HEK293 (cell line): ENCODE measurements around the gene WLS.

Experiments used
- HOXA7 ChIP-seq: sonication (generic); formaldehyde crosslinking; IDR thresholded peaks from 2 replicates; pipeline ENCODE4 v1.8.1; 2022; ENCODE audit warnings: missing genetic modification reagents, borderline replicate concordance
- KLF1 ChIP-seq: fragments of 450-650 bp; formaldehyde crosslinking; IDR thresholded peaks from 2 replicates; pipeline ENCODE4 v1.5.1; 2016; ENCODE audit warnings: missing biosample characterization, missing genetic modification characterization
- KLF7 ChIP-seq: fragments of 450-650 bp; formaldehyde crosslinking; IDR thresholded peaks from 2 replicates; pipeline ENCODE4 v1.5.1; 2016; ENCODE audit warnings: missing biosample characterization, missing genetic modification characterization, borderline replicate concordance
- ZFP37 ChIP-seq: fragments of 450-650 bp; formaldehyde crosslinking; IDR thresholded peaks from 2 replicates; pipeline ENCODE4 v1.5.1; 2016; ENCODE audit warnings: missing biosample characterization, missing genetic modification characterization
- ZFP41 ChIP-seq: fragments of 450-650 bp; formaldehyde crosslinking; IDR thresholded peaks from 2 replicates; pipeline ENCODE4 v1.5.1; 2016; ENCODE audit warnings: missing biosample characterization, missing genetic modification characterization, borderline replicate concordance
- ZNF132 ChIP-seq: fragments of 450-650 bp; formaldehyde crosslinking; IDR thresholded peaks from 2 replicates; pipeline ENCODE4 v1.5.1; 2017; ENCODE audit warnings: missing biosample characterization, missing genetic modification characterization, borderline replicate concordance
- ZNF16 ChIP-seq: fragments of 450-650 bp; formaldehyde crosslinking; IDR thresholded peaks from 2 replicates; pipeline ENCODE4 v1.5.1; 2016; ENCODE audit warnings: low read depth, missing biosample characterization, missing genetic modification characterization
- ZNF19 ChIP-seq: fragments of 450-650 bp; formaldehyde crosslinking; IDR thresholded peaks from 2 replicates; pipeline ENCODE4; 2016; ENCODE audit warnings: missing biosample characterization, missing genetic modification characterization, low read depth
- ZNF292 ChIP-seq: fragments of 450-650 bp; formaldehyde crosslinking; IDR thresholded peaks from 2 replicates; pipeline ENCODE4 v1.5.1; 2016; ENCODE audit warnings: low read depth, missing biosample characterization, missing genetic modification characterization, borderline replicate concordance
- ZNF335 ChIP-seq: fragments of 450-650 bp; formaldehyde crosslinking; conservative IDR thresholded peaks from 2 replicates; pipeline ENCODE4 v1.5.1; 2016; ENCODE audit warnings: missing biosample characterization, missing genetic modification characterization
- ZNF341 ChIP-seq: fragments of 450-650 bp; formaldehyde crosslinking; IDR thresholded peaks from 2 replicates; pipeline ENCODE4; 2016; ENCODE audit warnings: low read depth, missing biosample characterization, missing genetic modification characterization
- ZNF366 ChIP-seq: fragments of 450-650 bp; formaldehyde crosslinking; conservative IDR thresholded peaks from 2 replicates; pipeline ENCODE4 v1.5.1; 2016; ENCODE audit warnings: missing biosample characterization, missing genetic modification characterization
- ZNF610 ChIP-seq: fragments of 450-650 bp; formaldehyde crosslinking; IDR thresholded peaks from 2 replicates; pipeline ENCODE4 v1.5.1; 2016; ENCODE audit warnings: missing biosample characterization, missing genetic modification characterization, borderline replicate concordance
- ZNF621 ChIP-seq: fragments of 450-650 bp; formaldehyde crosslinking; IDR thresholded peaks from 2 replicates; pipeline ENCODE4 v1.5.1; 2017; ENCODE audit warnings: missing biosample characterization, missing genetic modification characterization
- ZNF76 ChIP-seq: fragments of 450-650 bp; formaldehyde crosslinking; IDR thresholded peaks from 2 replicates; pipeline ENCODE4; 2016; ENCODE audit warnings: low read depth, missing biosample characterization, missing genetic modification characterization, borderline replicate concordance
- TF ChIP-seq, protein P1 (sequence below): sonication (generic); formaldehyde crosslinking; IDR thresholded peaks from 2 replicates; pipeline ENCODE4 v1.8.1; 2022; ENCODE audit warnings: mild to moderate bottlenecking, moderate library complexity, missing genetic modification reagents
- TF ChIP-seq, protein P2 (sequence below): fragments of 450-650 bp; formaldehyde crosslinking; IDR thresholded peaks from 2 replicates; pipeline ENCODE4 v1.5.1; 2017; ENCODE audit warnings: missing biosample characterization, missing genetic modification characterization
- TF ChIP-seq, protein P3 (sequence below): fragments of 450-650 bp; formaldehyde crosslinking; IDR thresholded peaks from 2 replicates; pipeline ENCODE4 v1.5.1; 2017; ENCODE audit warnings: missing biosample characterization, missing genetic modification characterization
- TF ChIP-seq, protein P4 (sequence below): fragments of 450-650 bp; formaldehyde crosslinking; IDR thresholded peaks from 2 replicates; pipeline ENCODE4 v1.5.1; 2016; ENCODE audit warnings: missing biosample characterization, missing genetic modification characterization
- TF ChIP-seq, protein P5 (sequence below): fragments of 450-650 bp; formaldehyde crosslinking; IDR thresholded peaks from 2 replicates; pipeline ENCODE4 v1.5.1; 2016; ENCODE audit warnings: missing biosample characterization, missing genetic modification characterization
- TF ChIP-seq, protein P6 (sequence below): fragments of 450-650 bp; formaldehyde crosslinking; IDR thresholded peaks from 2 replicates; pipeline ENCODE4 v1.5.1; 2016; ENCODE audit warnings: missing biosample characterization, missing genetic modification characterization, low read depth
- TF ChIP-seq, protein P7 (sequence below): fragments of 450-650 bp; formaldehyde crosslinking; IDR thresholded peaks from 2 replicates; pipeline ENCODE4 v1.5.1; 2016; ENCODE audit warnings: missing biosample characterization, missing genetic modification characterization

WLS gene

DNA sequence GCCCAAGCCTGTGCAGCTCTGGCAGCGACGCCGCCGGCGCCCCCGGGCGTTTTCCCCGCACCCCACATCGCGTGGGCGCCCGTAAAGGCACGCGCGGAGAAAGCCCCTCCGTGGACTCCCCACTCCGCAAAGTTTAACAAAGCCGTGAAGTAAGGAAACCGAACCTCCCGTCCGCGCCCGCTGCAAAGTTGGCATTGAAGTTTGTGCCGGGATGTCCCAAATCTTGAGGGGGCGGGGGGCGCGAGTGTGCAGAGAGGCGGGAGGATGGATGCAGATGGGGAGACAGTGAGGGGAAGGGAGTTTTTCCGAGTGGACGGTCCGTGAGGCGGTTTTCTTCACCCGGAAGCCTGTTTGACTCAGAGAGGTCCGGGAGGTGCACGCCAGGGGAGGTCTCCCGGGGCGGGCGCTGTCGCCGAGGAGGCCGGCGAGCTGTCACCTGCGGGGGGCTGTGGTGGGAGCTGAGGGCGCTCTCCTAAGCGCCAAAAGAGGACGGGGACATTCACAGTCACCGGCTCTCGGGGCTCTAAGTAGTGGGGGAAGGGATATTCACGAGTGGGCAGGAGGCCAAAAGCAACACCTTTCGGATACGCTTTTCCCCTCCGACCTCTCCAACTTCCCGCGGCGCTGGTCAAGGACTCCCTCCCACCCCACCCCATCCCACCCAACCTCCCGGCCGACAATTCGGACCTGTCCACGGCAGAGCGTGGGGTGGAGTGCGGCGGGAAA is 1.3 kb downstream of the WLS start (continued):
- TF ChIP-seq, protein P1, sequence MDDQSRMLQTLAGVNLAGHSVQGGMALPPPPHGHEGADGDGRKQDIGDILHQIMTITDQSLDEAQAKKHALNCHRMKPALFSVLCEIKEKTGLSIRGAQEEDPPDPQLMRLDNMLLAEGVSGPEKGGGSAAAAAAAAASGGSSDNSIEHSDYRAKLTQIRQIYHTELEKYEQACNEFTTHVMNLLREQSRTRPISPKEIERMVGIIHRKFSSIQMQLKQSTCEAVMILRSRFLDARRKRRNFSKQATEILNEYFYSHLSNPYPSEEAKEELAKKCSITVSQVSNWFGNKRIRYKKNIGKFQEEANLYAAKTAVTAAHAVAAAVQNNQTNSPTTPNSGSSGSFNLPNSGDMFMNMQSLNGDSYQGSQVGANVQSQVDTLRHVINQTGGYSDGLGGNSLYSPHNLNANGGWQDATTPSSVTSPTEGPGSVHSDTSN = no peak
- no peak for TF ChIP-seq ZNF610
- TF ChIP-seq KLF1 = 0 out of 2 replicates have a peak, but pooled peaks have one; percentile 17
- no peak; the same call in 1 of the 2 replicates for TF ChIP-seq ZNF366 (tag by site-specific recombination)
- TF ChIP-seq, protein P2, sequence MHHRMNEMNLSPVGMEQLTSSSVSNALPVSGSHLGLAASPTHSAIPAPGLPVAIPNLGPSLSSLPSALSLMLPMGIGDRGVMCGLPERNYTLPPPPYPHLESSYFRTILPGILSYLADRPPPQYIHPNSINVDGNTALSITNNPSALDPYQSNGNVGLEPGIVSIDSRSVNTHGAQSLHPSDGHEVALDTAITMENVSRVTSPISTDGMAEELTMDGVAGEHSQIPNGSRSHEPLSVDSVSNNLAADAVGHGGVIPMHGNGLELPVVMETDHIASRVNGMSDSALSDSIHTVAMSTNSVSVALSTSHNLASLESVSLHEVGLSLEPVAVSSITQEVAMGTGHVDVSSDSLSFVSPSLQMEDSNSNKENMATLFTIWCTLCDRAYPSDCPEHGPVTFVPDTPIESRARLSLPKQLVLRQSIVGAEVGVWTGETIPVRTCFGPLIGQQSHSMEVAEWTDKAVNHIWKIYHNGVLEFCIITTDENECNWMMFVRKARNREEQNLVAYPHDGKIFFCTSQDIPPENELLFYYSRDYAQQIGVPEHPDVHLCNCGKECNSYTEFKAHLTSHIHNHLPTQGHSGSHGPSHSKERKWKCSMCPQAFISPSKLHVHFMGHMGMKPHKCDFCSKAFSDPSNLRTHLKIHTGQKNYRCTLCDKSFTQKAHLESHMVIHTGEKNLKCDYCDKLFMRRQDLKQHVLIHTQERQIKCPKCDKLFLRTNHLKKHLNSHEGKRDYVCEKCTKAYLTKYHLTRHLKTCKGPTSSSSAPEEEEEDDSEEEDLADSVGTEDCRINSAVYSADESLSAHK (tag by site-specific recombination) = no peak; the same call in 1 of the 2 replicates
- TF ChIP-seq, protein P3, sequence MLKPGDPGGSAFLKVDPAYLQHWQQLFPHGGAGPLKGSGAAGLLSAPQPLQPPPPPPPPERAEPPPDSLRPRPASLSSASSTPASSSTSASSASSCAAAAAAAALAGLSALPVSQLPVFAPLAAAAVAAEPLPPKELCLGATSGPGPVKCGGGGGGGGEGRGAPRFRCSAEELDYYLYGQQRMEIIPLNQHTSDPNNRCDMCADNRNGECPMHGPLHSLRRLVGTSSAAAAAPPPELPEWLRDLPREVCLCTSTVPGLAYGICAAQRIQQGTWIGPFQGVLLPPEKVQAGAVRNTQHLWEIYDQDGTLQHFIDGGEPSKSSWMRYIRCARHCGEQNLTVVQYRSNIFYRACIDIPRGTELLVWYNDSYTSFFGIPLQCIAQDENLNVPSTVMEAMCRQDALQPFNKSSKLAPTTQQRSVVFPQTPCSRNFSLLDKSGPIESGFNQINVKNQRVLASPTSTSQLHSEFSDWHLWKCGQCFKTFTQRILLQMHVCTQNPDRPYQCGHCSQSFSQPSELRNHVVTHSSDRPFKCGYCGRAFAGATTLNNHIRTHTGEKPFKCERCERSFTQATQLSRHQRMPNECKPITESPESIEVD = no peak
- TF ChIP-seq ZNF132 = no peak
- peak; percentile 10; the same call in 1 of the 2 replicates for TF ChIP-seq ZNF341 (tag by site-specific recombination)
- TF ChIP-seq HOXA7 (CRISPR knock-in tag) = no peak
- no peak for TF ChIP-seq ZNF292 (tag by site-specific recombination)
- no peak for TF ChIP-seq ZNF76
- 0 out of 2 replicates have a peak, but pooled peaks have one; percentile 8 for TF ChIP-seq ZNF335 (tag by site-specific recombination)
- TF ChIP-seq, protein P4, sequence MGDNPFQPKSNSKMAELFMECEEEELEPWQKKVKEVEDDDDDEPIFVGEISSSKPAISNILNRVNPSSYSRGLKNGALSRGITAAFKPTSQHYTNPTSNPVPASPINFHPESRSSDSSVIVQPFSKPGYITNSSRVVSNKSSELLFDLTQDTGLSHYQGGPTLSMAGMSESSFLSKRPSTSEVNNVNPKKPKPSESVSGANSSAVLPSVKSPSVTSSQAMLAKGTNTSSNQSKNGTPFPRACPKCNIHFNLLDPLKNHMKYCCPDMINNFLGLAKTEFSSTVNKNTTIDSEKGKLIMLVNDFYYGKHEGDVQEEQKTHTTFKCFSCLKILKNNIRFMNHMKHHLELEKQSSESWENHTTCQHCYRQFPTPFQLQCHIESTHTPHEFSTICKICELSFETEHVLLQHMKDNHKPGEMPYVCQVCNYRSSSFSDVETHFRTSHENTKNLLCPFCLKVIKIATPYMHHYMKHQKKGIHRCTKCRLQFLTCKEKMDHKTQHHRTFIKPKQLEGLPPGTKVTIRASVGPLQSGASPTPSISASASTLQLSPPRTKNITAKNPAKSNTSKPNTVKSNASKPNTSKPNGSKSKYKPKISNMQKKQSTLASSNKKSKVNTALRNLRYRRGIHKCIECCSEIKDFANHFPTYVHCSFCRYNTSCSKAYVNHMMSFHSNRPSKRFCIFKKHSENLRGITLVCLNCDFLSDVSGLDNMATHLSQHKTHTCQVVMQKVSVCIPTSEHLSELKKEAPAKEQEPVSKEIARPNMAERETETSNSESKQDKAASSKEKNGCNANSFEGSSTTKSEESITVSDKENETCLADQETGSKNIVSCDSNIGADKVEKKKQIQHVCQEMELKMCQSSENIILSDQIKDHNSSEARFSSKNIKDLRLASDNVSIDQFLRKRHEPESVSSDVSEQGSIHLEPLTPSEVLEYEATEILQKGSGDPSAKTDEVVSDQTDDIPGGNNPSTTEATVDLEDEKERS (tag by site-specific recombination) = no peak
- TF ChIP-seq, protein P5, sequence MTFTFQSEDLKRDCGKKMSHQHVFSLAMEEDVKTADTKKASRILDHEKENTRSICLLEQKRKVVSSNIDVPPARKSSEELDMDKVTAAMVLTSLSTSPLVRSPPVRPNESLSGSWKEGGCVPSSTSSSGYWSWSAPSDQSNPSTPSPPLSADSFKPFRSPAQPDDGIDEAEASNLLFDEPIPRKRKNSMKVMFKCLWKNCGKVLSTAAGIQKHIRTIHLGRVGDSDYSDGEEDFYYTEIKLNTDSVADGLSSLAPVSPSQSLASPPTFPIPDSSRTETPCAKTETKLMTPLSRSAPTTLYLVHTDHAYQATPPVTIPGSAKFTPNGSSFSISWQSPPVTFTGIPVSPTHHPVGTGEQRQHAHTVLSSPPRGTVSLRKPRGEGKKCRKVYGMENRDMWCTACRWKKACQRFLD (tag by site-specific recombination) = no peak
- TF ChIP-seq, protein P6, sequence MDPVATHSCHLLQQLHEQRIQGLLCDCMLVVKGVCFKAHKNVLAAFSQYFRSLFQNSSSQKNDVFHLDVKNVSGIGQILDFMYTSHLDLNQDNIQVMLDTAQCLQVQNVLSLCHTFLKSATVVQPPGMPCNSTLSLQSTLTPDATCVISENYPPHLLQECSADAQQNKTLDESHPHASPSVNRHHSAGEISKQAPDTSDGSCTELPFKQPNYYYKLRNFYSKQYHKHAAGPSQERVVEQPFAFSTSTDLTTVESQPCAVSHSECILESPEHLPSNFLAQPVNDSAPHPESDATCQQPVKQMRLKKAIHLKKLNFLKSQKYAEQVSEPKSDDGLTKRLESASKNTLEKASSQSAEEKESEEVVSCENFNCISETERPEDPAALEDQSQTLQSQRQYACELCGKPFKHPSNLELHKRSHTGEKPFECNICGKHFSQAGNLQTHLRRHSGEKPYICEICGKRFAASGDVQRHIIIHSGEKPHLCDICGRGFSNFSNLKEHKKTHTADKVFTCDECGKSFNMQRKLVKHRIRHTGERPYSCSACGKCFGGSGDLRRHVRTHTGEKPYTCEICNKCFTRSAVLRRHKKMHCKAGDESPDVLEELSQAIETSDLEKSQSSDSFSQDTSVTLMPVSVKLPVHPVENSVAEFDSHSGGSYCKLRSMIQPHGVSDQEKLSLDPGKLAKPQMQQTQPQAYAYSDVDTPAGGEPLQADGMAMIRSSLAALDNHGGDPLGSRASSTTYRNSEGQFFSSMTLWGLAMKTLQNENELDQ = no peak
- no peak for TF ChIP-seq ZNF19 (tag by site-specific recombination)
- TF ChIP-seq ZFP37 (tag by site-specific recombination) = 0 out of 2 replicates have a peak, but pooled peaks have one; percentile 22
- TF ChIP-seq ZFP41 (tag by site-specific recombination) = no peak
- no peak for TF ChIP-seq ZNF621 (tag by site-specific recombination)
- no peak for TF ChIP-seq ZNF16 (tag by site-specific recombination)
- 0 out of 2 replicates have a peak, but pooled peaks have one; percentile 13 for TF ChIP-seq KLF7 (tag by site-specific recombination)
- TF ChIP-seq, protein P7, sequence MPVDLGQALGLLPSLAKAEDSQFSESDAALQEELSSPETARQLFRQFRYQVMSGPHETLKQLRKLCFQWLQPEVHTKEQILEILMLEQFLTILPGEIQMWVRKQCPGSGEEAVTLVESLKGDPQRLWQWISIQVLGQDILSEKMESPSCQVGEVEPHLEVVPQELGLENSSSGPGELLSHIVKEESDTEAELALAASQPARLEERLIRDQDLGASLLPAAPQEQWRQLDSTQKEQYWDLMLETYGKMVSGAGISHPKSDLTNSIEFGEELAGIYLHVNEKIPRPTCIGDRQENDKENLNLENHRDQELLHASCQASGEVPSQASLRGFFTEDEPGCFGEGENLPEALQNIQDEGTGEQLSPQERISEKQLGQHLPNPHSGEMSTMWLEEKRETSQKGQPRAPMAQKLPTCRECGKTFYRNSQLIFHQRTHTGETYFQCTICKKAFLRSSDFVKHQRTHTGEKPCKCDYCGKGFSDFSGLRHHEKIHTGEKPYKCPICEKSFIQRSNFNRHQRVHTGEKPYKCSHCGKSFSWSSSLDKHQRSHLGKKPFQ (tag by site-specific recombination) = 0 out of 2 replicates have a peak, but pooled peaks have one; percentile 16
